GM12872 (cell line): ENCODE data around the gene KNOP1.

ENCODE experiments used
- TF ChIP-seq, protein P1 (sequence below): IDR thresholded peaks from 3 replicates; pipeline ENCODE4 v1.5.1; 2011; ENCODE audit warnings: low read depth, mild to moderate bottlenecking, low read length, moderate library complexity; ENCODE audit not compliant: insufficient read depth

The KNOP1 gene

DNA sequence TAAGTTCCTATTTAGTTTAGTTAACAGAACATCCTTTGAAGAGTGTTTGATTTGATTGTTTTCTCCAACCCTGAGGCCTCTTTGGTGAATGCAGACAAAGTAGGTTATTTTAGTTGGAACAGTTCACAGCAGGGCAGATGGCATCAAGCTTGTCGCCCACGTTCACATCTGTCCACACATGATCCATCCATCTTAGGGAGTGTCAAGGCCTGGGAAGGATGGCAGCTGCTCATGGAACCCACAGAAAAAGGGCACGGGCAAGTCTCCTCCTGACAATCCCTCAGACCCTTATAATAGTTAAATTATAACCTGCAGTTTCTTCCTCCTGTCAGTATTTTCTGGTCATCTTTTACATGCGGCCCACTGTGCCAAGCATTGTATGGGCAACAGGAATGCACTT lies 60.2 kb downstream of the KNOP1 start:
- TF ChIP-seq, protein P1, sequence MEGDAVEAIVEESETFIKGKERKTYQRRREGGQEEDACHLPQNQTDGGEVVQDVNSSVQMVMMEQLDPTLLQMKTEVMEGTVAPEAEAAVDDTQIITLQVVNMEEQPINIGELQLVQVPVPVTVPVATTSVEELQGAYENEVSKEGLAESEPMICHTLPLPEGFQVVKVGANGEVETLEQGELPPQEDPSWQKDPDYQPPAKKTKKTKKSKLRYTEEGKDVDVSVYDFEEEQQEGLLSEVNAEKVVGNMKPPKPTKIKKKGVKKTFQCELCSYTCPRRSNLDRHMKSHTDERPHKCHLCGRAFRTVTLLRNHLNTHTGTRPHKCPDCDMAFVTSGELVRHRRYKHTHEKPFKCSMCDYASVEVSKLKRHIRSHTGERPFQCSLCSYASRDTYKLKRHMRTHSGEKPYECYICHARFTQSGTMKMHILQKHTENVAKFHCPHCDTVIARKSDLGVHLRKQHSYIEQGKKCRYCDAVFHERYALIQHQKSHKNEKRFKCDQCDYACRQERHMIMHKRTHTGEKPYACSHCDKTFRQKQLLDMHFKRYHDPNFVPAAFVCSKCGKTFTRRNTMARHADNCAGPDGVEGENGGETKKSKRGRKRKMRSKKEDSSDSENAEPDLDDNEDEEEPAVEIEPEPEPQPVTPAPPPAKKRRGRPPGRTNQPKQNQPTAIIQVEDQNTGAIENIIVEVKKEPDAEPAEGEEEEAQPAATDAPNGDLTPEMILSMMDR = no peak

DNA sequence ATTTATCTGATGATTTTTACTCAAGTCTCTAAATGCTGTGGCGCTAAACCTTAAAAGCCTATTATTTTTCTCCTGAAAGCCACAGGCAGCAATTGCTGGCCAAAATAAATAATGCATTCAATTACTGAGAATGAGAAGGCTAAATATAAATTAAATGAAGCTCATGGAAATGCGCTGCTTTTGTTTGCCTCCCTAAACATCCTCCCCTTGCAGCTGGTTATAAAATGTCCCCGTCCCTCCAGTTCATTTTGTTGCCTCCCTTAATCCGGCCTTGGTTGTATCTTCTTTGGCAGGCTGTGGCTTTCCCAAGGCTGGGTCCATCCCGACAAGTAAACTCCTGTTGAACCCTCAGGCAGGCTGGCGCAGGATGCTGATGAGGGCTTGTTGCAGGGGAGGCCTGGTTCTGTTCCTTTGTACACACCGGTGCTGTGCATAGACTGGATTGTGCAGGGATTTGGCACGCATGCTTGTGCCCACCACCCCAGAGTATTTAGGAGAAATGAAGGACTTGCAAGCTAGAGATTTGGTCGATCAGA lies 62.7 kb downstream of the KNOP1 start:
- TF ChIP-seq, protein P1 = no peak

DNA sequence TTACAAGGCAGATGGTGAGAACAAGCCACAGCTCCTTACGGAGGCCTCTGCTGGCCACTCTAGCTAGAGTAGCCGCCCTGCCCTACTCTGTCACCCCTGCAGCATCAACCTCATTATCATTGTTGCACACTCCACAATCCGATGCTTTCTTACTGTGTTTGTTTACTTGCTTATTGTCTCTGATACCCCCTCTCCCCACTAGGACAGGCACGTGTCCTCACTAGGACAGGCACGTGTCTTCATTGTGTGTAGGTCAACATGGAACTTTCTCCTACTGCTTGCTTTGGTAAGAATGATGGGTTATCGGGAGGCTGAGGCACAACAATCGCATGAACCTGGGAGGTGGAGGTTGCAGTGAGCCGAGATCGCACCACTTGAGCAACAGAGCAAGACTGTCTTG lies 63.9 kb downstream of the KNOP1 start:
- TF ChIP-seq, protein P1 = no peak
